A549 (cell line): ENCODE data around the gene KPNA3. TPM values are rescaled to one million over a fixed set of nuclear protein-coding genes. Genes with fewer than 3 reads are reported as not detected.
"Not testable (repeated sequence)": the region's sequence is repeated elsewhere in the genome, so short reads cannot be mapped to it uniquely, and the experiment has no call there.

ENCODE experiments used
- ATAC-seq, 2 experiments: fragments of 200-7000 bp in 1 of 2; fragments of >200 bp in 1 of 2; cut with Nextera tagmentation in 1 of 2; cut with Tn5 transposase in 1 of 2; 3 replicates each; pipeline versions ENCODE4 v1.8.0 to v1.9.1; 2018 to 2020; ENCODE audit warnings: mild to moderate bottlenecking in 1 of 2, moderate library complexity in 1 of 2
- CTCF ChIA-PET: fragments of 300-600 bp; sonication (Branson Sonifier 250); formaldehyde crosslinking; extraction: SDS; loops from one replicate; lab custom pipeline; 2021; ENCODE audit warnings: antibody characterized with exemption, inconsistent platforms; lab: Yijun Ruan, JAX
- POLR2A ChIA-PET: fragments of 350-600 bp; formaldehyde crosslinking; extraction: SDS; loops from one replicate; lab custom pipeline; 2021; ENCODE audit warnings: antibody characterized with exemption, inconsistent platforms; lab: Yijun Ruan, JAX
- DNase-seq, 2 experiments: peaks; one replicate each; pipeline versions ENCODE4 v3.0.0 to v3.0.0-alpha.2; 2011 to 2016; ENCODE audit warnings: low read depth in 1 of 2, low spot score in 1 of 2
- FAIRE-seq: peaks from 2 replicates; lab custom pipeline; 2011; peaks lifted over from hg19 to GRCh38; lab: Jason Lieb, UNC
- H3K27ac ChIP-seq, 2 experiments: fragments of >200 bp; sonication (Bioruptor Twin); formaldehyde crosslinking; 3 replicates each; pipeline ENCODE4 v1.5.1; 2016 to 2017
- H3K4me1 ChIP-seq: fragments of >200 bp; sonication (Bioruptor Twin); formaldehyde crosslinking; 3 replicates; pipeline ENCODE4 v1.6.1; 2016
- H3K4me2 ChIP-seq: fragments of >200 bp; sonication (Bioruptor Twin); formaldehyde crosslinking; 3 replicates; pipeline ENCODE4 v1.6.1; 2016
- H3K4me3 ChIP-seq: fragments of >200 bp; sonication (Bioruptor Twin); formaldehyde crosslinking; 3 replicates; pipeline ENCODE4 v1.5.1; 2016
- H3K9me3 ChIP-seq: fragments of >200 bp; sonication (Bioruptor Twin); formaldehyde crosslinking; 3 replicates; pipeline ENCODE4 v1.6.1; 2016
- CEBPB ChIP-seq, 2 experiments: fragments of >200 bp in 1 of 2; sonication (Bioruptor Twin) in 1 of 2; formaldehyde crosslinking in 1 of 2; IDR thresholded peaks; 2 replicates each; pipeline ENCODE4 v1.6.1; 2012 to 2016
- CHD2 ChIP-seq: fragments of 150-350 bp; IDR thresholded peaks from 2 replicates; pipeline ENCODE4 v1.6.1; 2014; ENCODE audit warnings: low read length; ENCODE audit not compliant: partially characterized antibody
- E2F6 ChIP-seq: IDR thresholded peaks from 2 replicates; pipeline ENCODE4 v1.6.1; 2012; ENCODE audit warnings: low read depth, borderline replicate concordance
- EHF ChIP-seq: fragments of 250-450 bp; sonication (Bioruptor Pico); IDR thresholded peaks from 2 replicates; pipeline ENCODE4 v1.5.0; 2020; ENCODE audit warnings: mild to moderate bottlenecking
- EHMT2 ChIP-seq: fragments of 200-600 bp; sonication (generic); IDR thresholded peaks from 2 replicates; pipeline ENCODE4 v1.6.1; 2016; ENCODE audit warnings: antibody characterized with exemption, low read depth, mild to moderate bottlenecking, moderate library complexity
- FOSL2 ChIP-seq, 2 experiments: fragments of 450-650 bp in 1 of 2; fragments of >200 bp in 1 of 2; sonication (Bioruptor Twin) in 1 of 2; formaldehyde crosslinking; IDR thresholded peaks; 2 replicates each; pipeline versions ENCODE4 v1.5.0 to v1.6.1; 2016 to 2020; ENCODE audit warnings: mild to moderate bottlenecking in 1 of 2, moderate library complexity in 1 of 2
- GATA3 ChIP-seq: IDR thresholded peaks from 2 replicates; pipeline ENCODE4 v1.6.1; 2012; ENCODE audit warnings: borderline replicate concordance
- HEYL ChIP-seq: fragments of 250-450 bp; sonication (Bioruptor Pico); IDR thresholded peaks from 2 replicates; pipeline ENCODE4 v1.8.0; 2021; ENCODE audit warnings: mild to moderate bottlenecking, moderate library complexity
- HOXA7 ChIP-seq: fragments of 250-450 bp; sonication (Bioruptor Pico); IDR thresholded peaks from 2 replicates; pipeline ENCODE4 v1.5.0; 2020; ENCODE audit warnings: mild to moderate bottlenecking, moderate library complexity
- JUN ChIP-seq, 2 experiments: fragments of >200 bp; sonication (Bioruptor Twin); formaldehyde crosslinking; IDR thresholded peaks; 2 replicates in 1 of 2; 3 replicates in 1 of 2; pipeline ENCODE4 v1.6.1; 2016 to 2017
- KDM5A ChIP-seq: fragments of 200-600 bp; sonication (generic); IDR thresholded peaks from 2 replicates; pipeline ENCODE4 v1.6.1; 2016; ENCODE audit warnings: antibody characterized with exemption, mild to moderate bottlenecking
- MAFK ChIP-seq: fragments of 450-650 bp; IDR thresholded peaks from 2 replicates; pipeline ENCODE4 v1.6.1; 2014; ENCODE audit not compliant: partially characterized antibody
- MAX ChIP-seq: IDR thresholded peaks from 2 replicates; pipeline ENCODE4 v1.6.1; 2012
- MAZ ChIP-seq: fragments of 150-350 bp; IDR thresholded peaks from 2 replicates; pipeline ENCODE4 v1.6.1; 2014; ENCODE audit warnings: antibody characterized with exemption, low read depth, low read length, borderline replicate concordance
- MYC ChIP-seq: IDR thresholded peaks from 2 replicates; pipeline ENCODE4 v1.6.1; 2012; ENCODE audit warnings: mild to moderate bottlenecking, inconsistent platforms, low read length, improper control_type of control experiment, borderline replicate concordance
- NFE2L2 ChIP-seq: fragments of 150-350 bp; conservative IDR thresholded peaks from 2 replicates; pipeline ENCODE4 v1.6.1; 2014; ENCODE audit warnings: low read length
- NPAS2 ChIP-seq: fragments of 250-450 bp; sonication (Bioruptor Pico); IDR thresholded peaks from 2 replicates; pipeline ENCODE4 v1.8.0; 2022; ENCODE audit warnings: mild to moderate bottlenecking, moderate library complexity, borderline replicate concordance
- POLR2A ChIP-seq: IDR thresholded peaks from 2 replicates; pipeline ENCODE4 v1.6.1; 2012; ENCODE audit warnings: mild to moderate bottlenecking, low read length
- RARB ChIP-seq: fragments of 250-450 bp; sonication (Bioruptor Pico); IDR thresholded peaks from 2 replicates; pipeline ENCODE4 v1.8.0; 2021; ENCODE audit warnings: mild to moderate bottlenecking, moderate library complexity
- RNF2 ChIP-seq: fragments of 200-600 bp; sonication (generic); IDR thresholded peaks from 2 replicates; pipeline ENCODE4 v1.6.1; 2016; ENCODE audit warnings: low read depth, mild to moderate bottlenecking, antibody characterized with exemption, moderate library complexity, borderline replicate concordance
- TFCP2L1 ChIP-seq: fragments of 250-450 bp; sonication (Bioruptor Pico); IDR thresholded peaks from 2 replicates; pipeline ENCODE4 v1.5.0; 2021; ENCODE audit warnings: mild to moderate bottlenecking
- USF2 ChIP-seq: fragments of 450-650 bp; IDR thresholded peaks from 2 replicates; pipeline ENCODE4 v1.6.1; 2014; ENCODE audit warnings: antibody characterized with exemption
- ZFP36 ChIP-seq: fragments of 450-650 bp; IDR thresholded peaks from 2 replicates; pipeline ENCODE4 v1.6.1; 2014; ENCODE audit warnings: borderline replicate concordance; ENCODE audit not compliant: partially characterized antibody
- WGBS: methylation state at CpG from one replicate; pipeline ENCODE4 v1.1.6; 2017; ENCODE audit errors: missing lambda C conversion rate; 5-methylcytosine and 5-hydroxymethylcytosine counted together
- polyA plus RNA-seq, 4 experiments: library from polyadenylated mRNA; depleted of rRNA in 3 of 4; stranded (reverse); fragments of >200 nt; fragmentation: RNase III in 1 of 4; extraction: RNeasy Plus Mini Kit Qiagen cat#74134 plus additional on column Dnase treatment in 1 of 4; gene quantifications; 2 replicates in 3 of 4; 3 replicates in 1 of 4; pipeline ENCODE4 v1.2.3, GENCODE V29; 2011 to 2017
- TF ChIP-seq, protein P1 (sequence below): fragments of 250-450 bp; sonication (Bioruptor Pico); IDR thresholded peaks from 2 replicates; pipeline ENCODE4 v1.5.0; 2020; ENCODE audit warnings: low read depth, mild to moderate bottlenecking, moderate library complexity

KPNA3 gene
- polyA plus RNA-seq, 2 of the 4 experiments (the other 2 are of a cell fraction), result 28.5 to 29.3 TPM

DNA sequence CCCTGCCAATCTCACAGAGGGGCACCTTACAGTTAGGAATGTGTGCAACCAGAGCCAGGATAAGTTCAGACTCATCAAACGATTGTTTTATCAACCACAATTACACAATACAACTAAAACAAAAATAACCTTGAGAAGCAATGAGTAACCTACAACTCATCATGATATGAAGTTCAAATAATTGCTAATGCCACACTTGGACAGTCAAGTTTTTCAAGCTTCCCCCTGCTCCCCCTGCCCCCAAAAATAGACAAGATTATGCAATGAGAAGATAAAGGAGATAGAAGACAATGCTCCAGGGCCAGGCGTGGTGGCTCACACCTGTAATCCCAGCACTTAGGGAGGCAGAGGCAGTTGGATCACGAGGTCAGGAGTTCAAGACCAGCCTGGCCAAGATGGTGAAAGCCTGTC is 13.6 kb upstream of the KPNA3 start:
- Histone ChIP-seq H3K4me1 (peaks cover 12% of the 10 kb centered on the region; the same call in 2 of the 3 replicates), H3K9me3 (no peaks in the 10 kb centered on the region), H3K4me3 (no peak overlapping the region), H3K27ac (no peak overlapping the region), H3K4me2 (no peak overlapping the region)
- ChIA-PET CTCF (no interaction called here), POLR2A (interaction anchor here (0.8 kb wide), 1 partner anchor 13 kb away, joined by 3 read pairs; no protein-coding TSS in a partner anchor)
- DNase-seq, result no peak
- TF ChIP-seq NPAS2 (CRISPR knock-in tag) (no peak), RNF2 (no peak), CHD2 (no peak), FOSL2 (IDR thresholded peaks at IDR 0.05) (no peak), FOSL2 (CRISPR knock-in tag; IDR thresholded peaks at IDR 0.05) (peak; percentile 15; the same call in 1 of the 2 replicates), JUN (IDR thresholded peaks at IDR 0.05) (no peak), EHF (no peak), KDM5A (no peak), USF2 (no peak), MYC (no peak), E2F6 (no peak), EHMT2 (no peak), POLR2A (no peak), GATA3 (peak; percentile 25; the same call in 1 of the 2 replicates), ZFP36 (no peak), TFCP2L1 (CRISPR knock-in tag) (no peak), CEBPB (IDR thresholded peaks at IDR 0.05) (peak in 1 of 2 experiments; percentile 47; a peak in 2 of 4 replicates), MAFK (no peak), NFE2L2 (no peak), MAX (no peak), HEYL (CRISPR knock-in tag) (no peak), RARB (CRISPR knock-in tag) (no peak), MAZ (no peak), HOXA7 (CRISPR knock-in tag) (no peak)
- TF ChIP-seq, protein P1, sequence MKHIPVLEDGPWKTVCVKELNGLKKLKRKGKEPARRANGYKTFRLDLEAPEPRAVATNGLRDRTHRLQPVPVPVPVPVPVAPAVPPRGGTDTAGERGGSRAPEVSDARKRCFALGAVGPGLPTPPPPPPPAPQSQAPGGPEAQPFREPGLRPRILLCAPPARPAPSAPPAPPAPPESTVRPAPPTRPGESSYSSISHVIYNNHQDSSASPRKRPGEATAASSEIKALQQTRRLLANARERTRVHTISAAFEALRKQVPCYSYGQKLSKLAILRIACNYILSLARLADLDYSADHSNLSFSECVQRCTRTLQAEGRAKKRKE (CRISPR knock-in tag), result no peak
- ATAC-seq, result no peak
- WGBS, result 22% methylated on average over 3 of the region's 3 CpGs
- FAIRE-seq, result no peak

GRCh38 chr13:49803047-49803446 is 10.6 kb upstream of the KPNA3 start:
- POLR2A ChIA-PET, result interaction anchor here (0.7 kb wide), 1 partner anchor 10 kb away, joined by 3 read pairs; the partner anchor contains the start of gene KPNA3

More at GRCh38 chr13:49803047-49803446, 10.6 kb upstream of the KPNA3 start:
- H3K9me3 ChIP-seq, H3K4me1 ChIP-seq, H3K27ac ChIP-seq, DNase-seq, FAIRE-seq, H3K4me3 ChIP-seq, H3K4me2 ChIP-seq, CTCF ChIA-PET, ATAC-seq: not testable (repeated sequence)
- WGBS, result 83% methylated on average over 10 of the region's 10 CpGs
